ENCODE results near the gene CDKN2C. TPM values are rescaled to one million over a fixed set of nuclear protein-coding genes. Genes with fewer than 3 reads are reported as not detected.

Gene CDKN2C
- total and polyA plus RNA-seq, 2 experiments from 2014 or later = not detected

GRCh38 chr1:50940291-50940690 lies 29.8 kb upstream of the CDKN2C start:
- H3K4me2 ChIP-seq = no peak overlapping the region

GRCh38 chr1:50942334-50942733 lies 27.7 kb upstream of the CDKN2C start:
- H3K9me3 Mint-ChIP-seq = no peaks in the 10 kb centered on the region
- H3K4me3 ChIP-seq = no peak overlapping the region
- H3K4me2 ChIP-seq = no peak overlapping the region
- H3K4me1 Mint-ChIP-seq = no peaks in the 10 kb centered on the region
- no peak overlapping the region for H3K27ac ChIP-seq (ENCODE audit: low read depth)
- H3K4me3 Mint-ChIP-seq = no peak overlapping the region
- ATAC-seq = no peak
- H2AFZ ChIP-seq = no peak overlapping the region
- no peaks in the 10 kb centered on the region for H3K36me3 Mint-ChIP-seq (ENCODE audit: low read depth)
- H3K79me2 ChIP-seq (replicated peaks; ENCODE audit: insufficient read depth) = peaks cover 86% of the 10 kb centered on the region
- H3K27ac Mint-ChIP-seq = no peak overlapping the region
- no peaks in the 10 kb centered on the region for H3K9me2 ChIP-seq (ENCODE audit: insufficient read depth)
- H3K4me1 ChIP-seq (ENCODE audit: insufficient read depth) = no peaks in the 10 kb centered on the region
- no peaks in the 10 kb centered on the region for H3F3A ChIP-seq (replicated peaks; ENCODE audit: low read depth)
- peaks cover 2% of the 10 kb centered on the region for H3K27me3 Mint-ChIP-seq (ENCODE audit: insufficient read depth, low read depth, poor library complexity)
- H3K27me3 ChIP-seq (ENCODE audit: insufficient read depth) = no peaks in the 10 kb centered on the region
- H4K20me1 ChIP-seq (replicated peaks; ENCODE audit: insufficient read depth) = peaks cover 25% of the 10 kb centered on the region
- DNase-seq (ENCODE audit: low spot score) = no peak
- H3K36me3 ChIP-seq (ENCODE audit: insufficient read depth) = no peaks in the 10 kb centered on the region
- TF ChIP-seq POLR2AphosphoS5 (IDR thresholded peaks at IDR 0.05; ENCODE audit: low read depth) (no peak), REST (IDR thresholded peaks at IDR 0.05; ENCODE audit: unreplicated experiment) (no peak), STAT1 (IDR thresholded peaks at IDR 0.05; ENCODE audit: unreplicated experiment) (no peak), CREB1 (CRISPR knock-in tag; IDR thresholded peaks at IDR 0.05; ENCODE audit: low read depth) (no peak), JUNB (IDR thresholded peaks at IDR 0.05; ENCODE audit: unreplicated experiment) (no peak), EZH2phosphoT487 (IDR thresholded peaks at IDR 0.05; ENCODE audit: unreplicated experiment) (no peak), EZH2 (IDR thresholded peaks at IDR 0.05; ENCODE audit: low read depth, unreplicated experiment) (no peak), ETS1 (IDR thresholded peaks at IDR 0.05) (no peak), NANOG (IDR thresholded peaks at IDR 0.05; ENCODE audit: borderline replicate concordance) (no peak), CTCF (conservative IDR thresholded peaks at IDR 0.05; ENCODE audit: low read depth in 2 of 2) (no peak), ZNF331 (CRISPR knock-in tag; IDR thresholded peaks at IDR 0.05; ENCODE audit: low read depth) (no peak)

More at GRCh38 chr1:50940291-50940690, 29.8 kb upstream of the CDKN2C start:
- H3K27me3 ChIP-seq (ENCODE audit: insufficient read depth) = no peaks in the 10 kb centered on the region
- H3K9me3 Mint-ChIP-seq = no peaks in the 10 kb centered on the region
- no peaks in the 10 kb centered on the region for H3K36me3 ChIP-seq (ENCODE audit: insufficient read depth)
- no peak for ATAC-seq
- peaks cover 8% of the 10 kb centered on the region; the same call in 2 of the 3 replicates for H3K4me1 Mint-ChIP-seq
- H3K9me2 ChIP-seq (ENCODE audit: insufficient read depth) = no peaks in the 10 kb centered on the region
- TF ChIP-seq ZNF114 (CRISPR knock-in tag; IDR thresholded peaks at IDR 0.05) = no peak
- DNase-seq (ENCODE audit: low spot score) = no peak
- H3K79me2 ChIP-seq (replicated peaks; ENCODE audit: insufficient read depth) = peaks cover 84% of the 10 kb centered on the region
- H3K4me1 ChIP-seq (ENCODE audit: insufficient read depth) = peaks cover 9% of the 10 kb centered on the region
- peaks cover 24% of the 10 kb centered on the region for H4K20me1 ChIP-seq (replicated peaks; ENCODE audit: insufficient read depth)
- H3K36me3 Mint-ChIP-seq (ENCODE audit: low read depth) = no peaks in the 10 kb centered on the region
- H3K4me3 ChIP-seq = no peak overlapping the region
- H3K4me3 Mint-ChIP-seq = no peak overlapping the region
- 0 out of 2 replicates have a peak overlapping the region, but pooled peaks have one; percentile 58 for H3K27ac Mint-ChIP-seq
- no peaks in the 10 kb centered on the region for H3F3A ChIP-seq (replicated peaks; ENCODE audit: low read depth)
- no peak overlapping the region for H3K27ac ChIP-seq (ENCODE audit: low read depth)
- no peak overlapping the region for H2AFZ ChIP-seq
- H3K27me3 Mint-ChIP-seq (ENCODE audit: insufficient read depth, low read depth, poor library complexity) = no peaks in the 10 kb centered on the region
